Measurements from ENCODE around the gene SPTA1.
"Not testable (repeated sequence)": the region's sequence is repeated elsewhere in the genome, so short reads cannot be mapped to it uniquely, and the experiment has no call there.

The SPTA1 gene

GRCh38 chr1:158686111-158687009, at the start of gene SPTA1:
TSS of gene SPTA1 (minus strand) at chr1:158686715. CDS start at chr1:158686517, 198 bp downstream.
- DNase-seq (ENCODE audit: low read depth, low spot score), result no peak

GRCh38 chr1:158735848-158736247, 49.3 kb upstream of the SPTA1 start:
- DNase-seq (ENCODE audit: low read depth, low spot score), result no peak

- DNase-seq (ENCODE audit: low read depth, low spot score), result no peak
Measured at GRCh38 chr1:158732524-158732923, 46.0 kb upstream of the SPTA1 start.

GRCh38 chr1:158731707-158732106, 45.2 kb upstream of the SPTA1 start:
- DNase-seq (ENCODE audit: low read depth, low spot score), result no peak

- no peak for DNase-seq (ENCODE audit: low read depth, low spot score)
Measured at GRCh38 chr1:158730453-158730852, 43.9 kb upstream of the SPTA1 start.

GRCh38 chr1:158728510-158729225, 42.2 kb upstream of the SPTA1 start:
- no peak for DNase-seq (ENCODE audit: low read depth, low spot score)

- DNase-seq (ENCODE audit: low read depth, low spot score), result no peak
Measured at GRCh38 chr1:158724442-158724841, 37.9 kb upstream of the SPTA1 start.

GRCh38 chr1:158720620-158721019, 34.1 kb upstream of the SPTA1 start, which contains the start of gene OR6K3:
TSS of gene OR6K3 (minus strand) at chr1:158720720. CDS start at chr1:158718115, 2,605 bp downstream.
- no peak for DNase-seq (ENCODE audit: low read depth, low spot score)

GRCh38 chr1:158719664-158720063, 33.1 kb upstream of the SPTA1 start:
- DNase-seq (ENCODE audit: low read depth, low spot score), result no peak

- DNase-seq (ENCODE audit: low read depth, low spot score), result no peak
Measured at GRCh38 chr1:158717344-158717743, 30.8 kb upstream of the SPTA1 start.

GRCh38 chr1:158716335-158716734, 29.8 kb upstream of the SPTA1 start:
- no peak for DNase-seq (ENCODE audit: low read depth, low spot score)

- no peak for DNase-seq (ENCODE audit: low read depth, low spot score)
Measured at GRCh38 chr1:158714754-158715153, 28.2 kb upstream of the SPTA1 start.

GRCh38 chr1:158711098-158711497, 24.6 kb upstream of the SPTA1 start:
- no peak for DNase-seq (ENCODE audit: low read depth, low spot score)

GRCh38 chr1:158706096-158706495, 19.6 kb upstream of the SPTA1 start:
- no peak for DNase-seq (ENCODE audit: low read depth, low spot score)

- no peak for DNase-seq (ENCODE audit: low read depth, low spot score)
Measured at GRCh38 chr1:158700552-158700951, 14.0 kb upstream of the SPTA1 start, which contains the start of gene OR6K2. TSS of gene OR6K2 (minus strand) at chr1:158700652. CDS start at chr1:158700652, 0 bp downstream.

GRCh38 chr1:158694596-158694995, 8.1 kb upstream of the SPTA1 start:
- no peak for DNase-seq (ENCODE audit: low read depth, low spot score)

GRCh38 chr1:158692356-158692755, 5.8 kb upstream of the SPTA1 start:
- no peak for DNase-seq (ENCODE audit: low read depth, low spot score)

GRCh38 chr1:158691907-158692306, 5.4 kb upstream of the SPTA1 start:
- DNase-seq (ENCODE audit: low read depth, low spot score), result no peak

- not testable (repeated sequence) for DNase-seq (ENCODE audit: low read depth, low spot score)
Measured at GRCh38 chr1:158691149-158691548, 4.6 kb upstream of the SPTA1 start.

GRCh38 chr1:158689875-158690274, 3.4 kb upstream of the SPTA1 start:
- DNase-seq (ENCODE audit: low read depth, low spot score), result no peak

- DNase-seq (ENCODE audit: low read depth, low spot score), result no peak
Measured at GRCh38 chr1:158689110-158689509, 2.6 kb upstream of the SPTA1 start.

- not testable (repeated sequence) for DNase-seq (ENCODE audit: low read depth, low spot score)
Measured at GRCh38 chr1:158688343-158688742, 1.8 kb upstream of the SPTA1 start.

- DNase-seq (ENCODE audit: low read depth, low spot score), result no peak
Measured at GRCh38 chr1:158687037-158687436, 522 bp upstream of the SPTA1 start.

All from activated CD4-positive, CD25-positive, alpha-beta regulatory T cell treated with anti-CD3 and anti-CD28 coated beads, Interleukin-2, amount 50 U/mL, for 16 hours (primary cell).